GM12875 (cell line): ENCODE data around the gene PEX10.

ENCODE experiments used
- H3K4me3 ChIP-seq: one replicate; pipeline ENCODE4 v1.5.1; 2011; ENCODE audit warnings: low read depth, low read length, control low read depth
- TF ChIP-seq, protein P1 (sequence below): IDR thresholded peaks from 2 replicates; pipeline ENCODE4 v1.5.1; 2011; ENCODE audit warnings: low read depth, mild to moderate bottlenecking, control low read depth, inconsistent platforms, low read length, moderate library complexity, borderline replicate concordance; ENCODE audit not compliant: insufficient read depth

PEX10 gene

DNA sequence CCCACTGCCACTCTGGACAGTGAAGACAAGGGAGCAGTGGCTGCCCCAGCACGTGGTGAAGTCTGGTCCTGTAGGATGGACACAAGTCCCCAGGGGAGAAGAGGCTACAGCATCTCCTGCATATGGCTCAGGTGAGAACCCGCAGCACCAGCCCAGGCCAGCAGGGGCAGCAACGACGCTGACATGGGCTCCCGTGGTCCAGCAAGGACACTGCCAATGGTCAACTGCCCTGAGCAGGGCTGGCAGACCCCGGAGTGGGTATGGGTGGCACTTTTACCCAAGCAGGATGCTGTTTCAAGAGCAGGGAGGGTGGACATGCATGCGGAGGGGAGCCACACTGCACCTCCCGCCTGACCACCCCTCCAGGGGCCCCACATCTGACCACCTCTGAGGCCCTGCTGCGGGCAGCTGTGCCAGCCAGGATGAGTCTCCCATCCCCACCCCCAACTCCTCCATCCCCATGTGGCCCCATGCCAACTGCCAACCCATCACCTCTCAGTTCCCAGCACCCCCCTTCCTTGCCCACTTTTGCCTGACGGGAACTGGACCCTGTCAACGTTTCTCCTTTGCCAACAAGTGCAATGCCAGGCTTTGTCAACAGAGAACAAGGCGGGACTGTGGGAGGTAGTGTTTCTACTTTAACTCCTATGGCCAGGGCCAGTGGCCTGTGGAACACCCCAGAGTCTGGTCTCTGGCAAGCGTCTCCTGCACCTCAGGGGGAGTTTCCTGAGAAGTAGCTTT is 29.6 kb downstream of the PEX10 start:
- no peak overlapping the region for H3K4me3 ChIP-seq
- TF ChIP-seq, protein P1, sequence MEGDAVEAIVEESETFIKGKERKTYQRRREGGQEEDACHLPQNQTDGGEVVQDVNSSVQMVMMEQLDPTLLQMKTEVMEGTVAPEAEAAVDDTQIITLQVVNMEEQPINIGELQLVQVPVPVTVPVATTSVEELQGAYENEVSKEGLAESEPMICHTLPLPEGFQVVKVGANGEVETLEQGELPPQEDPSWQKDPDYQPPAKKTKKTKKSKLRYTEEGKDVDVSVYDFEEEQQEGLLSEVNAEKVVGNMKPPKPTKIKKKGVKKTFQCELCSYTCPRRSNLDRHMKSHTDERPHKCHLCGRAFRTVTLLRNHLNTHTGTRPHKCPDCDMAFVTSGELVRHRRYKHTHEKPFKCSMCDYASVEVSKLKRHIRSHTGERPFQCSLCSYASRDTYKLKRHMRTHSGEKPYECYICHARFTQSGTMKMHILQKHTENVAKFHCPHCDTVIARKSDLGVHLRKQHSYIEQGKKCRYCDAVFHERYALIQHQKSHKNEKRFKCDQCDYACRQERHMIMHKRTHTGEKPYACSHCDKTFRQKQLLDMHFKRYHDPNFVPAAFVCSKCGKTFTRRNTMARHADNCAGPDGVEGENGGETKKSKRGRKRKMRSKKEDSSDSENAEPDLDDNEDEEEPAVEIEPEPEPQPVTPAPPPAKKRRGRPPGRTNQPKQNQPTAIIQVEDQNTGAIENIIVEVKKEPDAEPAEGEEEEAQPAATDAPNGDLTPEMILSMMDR: peak; percentile 47; the same call in 1 of the 2 replicates

DNA sequence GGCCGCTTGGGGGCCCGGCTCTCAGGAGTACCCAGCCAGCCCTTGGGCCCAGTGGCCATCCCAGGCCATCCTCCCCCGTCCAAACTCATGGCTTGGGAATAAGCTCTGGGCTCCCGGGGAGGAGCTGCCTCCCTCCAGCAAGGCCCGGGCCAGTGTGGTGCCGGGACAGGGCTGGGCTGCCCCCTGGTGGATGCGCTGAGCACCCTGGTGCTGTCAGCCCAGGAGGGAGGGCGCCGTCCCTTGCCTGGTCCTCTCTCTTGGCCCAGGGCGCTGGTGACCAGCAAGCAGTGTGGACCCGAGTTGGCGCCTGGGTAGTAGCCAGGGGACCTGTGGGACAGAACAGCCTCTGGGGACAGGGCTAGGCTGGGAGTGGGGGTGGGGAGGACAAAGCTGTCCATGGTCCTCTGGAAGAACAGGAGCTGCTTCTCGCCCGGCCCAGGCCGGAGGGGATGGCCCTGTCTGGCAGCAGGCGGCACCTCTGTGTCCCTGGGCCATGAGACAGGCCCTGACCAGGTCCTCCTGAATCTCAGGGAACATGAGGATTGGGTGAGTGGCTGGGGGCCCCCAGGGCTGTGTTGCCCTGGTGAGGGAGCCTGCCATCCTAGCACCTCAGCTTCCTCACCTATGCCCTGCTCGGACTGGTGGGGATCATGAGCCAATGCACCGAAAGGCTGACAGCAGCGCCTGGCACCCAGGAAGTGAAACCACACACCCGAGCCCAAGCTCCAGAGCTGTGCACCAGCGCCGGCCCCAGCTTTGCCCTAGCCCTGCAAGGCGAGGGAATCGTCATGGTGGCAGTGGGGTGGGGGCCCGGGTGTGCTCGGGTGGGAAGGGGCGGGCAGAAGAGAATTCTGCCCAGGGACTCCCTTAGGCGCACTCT is 30.4 kb downstream of the PEX10 start:
- H3K4me3 ChIP-seq: no peak overlapping the region
- TF ChIP-seq, protein P1: peak; percentile 97

DNA sequence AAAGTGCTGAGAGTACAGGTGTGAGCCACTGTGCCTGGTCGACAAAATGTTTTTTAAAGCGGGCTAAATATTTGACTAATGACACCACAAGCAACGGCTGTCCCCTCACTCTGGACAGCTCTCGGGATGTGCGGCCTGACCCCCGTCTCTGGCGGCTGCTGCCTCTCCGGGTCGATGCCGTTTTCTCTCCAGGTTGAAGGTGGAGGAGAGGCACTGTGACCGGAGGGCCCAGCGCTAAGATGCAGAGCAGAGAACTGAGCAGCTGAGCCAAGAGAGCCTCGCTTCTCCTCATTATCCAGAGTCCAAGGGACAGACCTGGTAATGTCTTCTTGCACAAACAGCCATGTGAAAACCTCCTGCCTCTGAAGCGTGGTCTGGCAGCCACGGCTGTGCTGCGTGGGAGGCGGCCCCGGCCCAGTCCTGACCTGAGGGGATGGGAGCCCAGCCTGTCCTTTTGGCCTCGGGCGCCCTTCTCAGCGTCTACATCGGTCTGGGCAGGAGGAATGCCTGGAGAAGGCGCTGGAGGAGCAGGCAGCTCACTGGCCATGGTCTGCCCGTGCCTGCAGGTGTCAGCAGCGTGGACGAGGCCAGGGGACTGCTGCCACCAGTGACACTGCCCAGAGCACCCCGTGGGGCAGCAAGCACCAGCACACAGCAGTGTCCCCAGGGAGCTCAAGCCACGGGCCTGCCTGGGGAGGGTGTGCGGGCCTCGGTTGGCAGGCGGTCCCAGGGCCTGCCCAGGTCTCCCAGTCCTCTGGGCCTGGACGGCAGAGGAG is 31.4 kb downstream of the PEX10 start:
- TF ChIP-seq, protein P1: no peak

DNA sequence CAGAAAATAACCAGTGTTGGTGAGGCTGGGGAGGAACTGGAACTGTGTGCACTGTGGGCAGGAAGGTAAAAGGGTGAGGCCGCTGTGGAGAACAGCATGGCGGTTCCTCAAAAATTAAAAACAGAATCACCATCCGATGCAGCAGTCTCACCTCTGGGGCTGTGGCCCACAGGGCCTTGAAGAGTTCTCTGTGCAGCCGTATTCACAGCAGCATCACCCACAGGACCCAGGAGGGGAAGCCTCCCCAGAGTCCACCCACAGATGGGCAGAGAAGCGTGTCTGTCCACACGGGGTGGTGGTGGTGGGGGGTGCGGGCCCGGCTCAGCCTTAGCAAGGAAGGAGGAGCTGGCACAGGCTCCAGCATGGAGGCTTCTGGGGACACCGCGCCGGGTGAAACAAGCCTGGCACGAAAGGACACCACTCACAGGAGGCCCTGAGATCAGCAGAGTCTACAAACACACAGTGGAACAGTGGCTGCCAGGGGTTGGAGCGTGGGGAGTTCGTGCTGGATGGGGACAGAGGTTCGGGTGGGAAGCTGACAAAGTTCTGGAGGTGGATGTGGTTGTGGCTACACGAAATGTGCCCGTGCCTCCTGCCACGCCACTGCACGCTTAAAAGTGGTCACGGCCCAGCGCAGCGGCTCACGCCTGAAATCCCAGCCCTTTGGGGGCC is 32.5 kb downstream of the PEX10 start:
- TF ChIP-seq, protein P1: no peak
- no peak overlapping the region for H3K4me3 ChIP-seq

More for the DNA sequence above, 31.4 kb downstream of the PEX10 start:
- no peak overlapping the region for H3K4me3 ChIP-seq

DNA sequence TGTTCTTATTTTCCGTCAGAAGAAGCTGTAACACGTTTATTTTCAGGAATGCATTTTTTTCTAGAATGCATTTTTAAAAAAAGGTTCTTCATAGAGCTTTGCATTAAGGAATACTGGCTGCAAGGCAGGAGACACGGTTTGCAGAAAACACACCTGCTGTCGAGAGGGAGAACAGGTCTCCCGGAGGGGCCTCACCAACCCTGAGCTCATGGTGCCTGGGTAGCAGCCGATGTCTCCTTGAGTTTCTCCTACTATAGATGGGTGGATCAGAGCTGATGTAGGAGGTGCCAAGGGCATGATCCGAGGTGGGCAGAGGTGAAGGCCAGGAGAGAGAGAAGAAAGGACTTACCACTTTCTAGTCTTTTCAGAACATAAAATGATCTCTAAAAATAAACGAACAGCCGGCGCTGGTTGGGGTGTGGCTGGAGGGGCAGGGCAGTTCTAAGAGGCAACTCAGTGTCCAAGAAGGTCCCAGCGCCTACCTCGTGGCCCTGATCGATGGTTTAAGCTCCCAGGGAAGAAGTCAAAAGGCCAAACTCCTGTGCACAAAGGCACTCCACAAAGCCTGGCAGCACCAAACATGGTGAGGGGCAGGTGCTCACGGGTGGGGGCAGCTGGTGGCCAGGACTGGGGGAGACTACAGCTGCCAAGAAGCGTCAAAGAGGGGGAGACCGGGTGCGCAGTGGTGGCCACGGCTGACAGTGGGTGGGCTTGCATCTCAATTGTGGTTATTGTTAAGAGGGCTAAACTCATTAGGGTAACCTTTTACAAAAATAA is 33.2 kb downstream of the PEX10 start:
- H3K4me3 ChIP-seq: no peak overlapping the region
- TF ChIP-seq, protein P1: no peak

DNA sequence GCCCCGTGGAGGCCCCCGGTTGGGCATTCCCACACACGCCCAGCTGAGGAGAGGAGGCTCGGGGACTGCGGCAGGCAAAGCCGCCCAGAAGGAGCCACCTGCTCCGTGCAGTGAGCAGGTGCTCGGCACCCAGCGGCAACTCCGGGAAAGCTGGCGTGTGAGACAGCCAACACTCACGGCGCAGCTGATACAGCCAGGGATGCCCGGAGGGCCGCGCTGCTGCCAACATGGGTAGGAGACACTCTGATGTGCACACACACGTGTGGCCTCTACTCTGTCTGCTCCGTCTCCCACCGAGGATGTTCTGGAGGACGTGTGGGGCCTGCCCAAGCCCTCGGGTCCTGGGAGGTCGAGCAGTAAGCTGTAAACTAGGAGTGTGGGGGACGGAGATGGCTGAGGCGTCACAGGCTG is 33.9 kb downstream of the PEX10 start:
- TF ChIP-seq, protein P1: no peak
- H3K4me3 ChIP-seq: no peak overlapping the region
